VCaP (cell line): Measurements from ENCODE around the gene TBX4.

Source experiments
- H3K27ac ChIP-seq: fragments of 450-650 bp; 2 replicates; pipeline ENCODE4 v1.5.1; 2017
- TF ChIP-seq, protein P1 (sequence below): fragments of 450-650 bp; conservative IDR thresholded peaks from 2 replicates; pipeline ENCODE4 v1.5.1; 2017; ENCODE audit warnings: mild to moderate bottlenecking, moderate library complexity

The TBX4 gene

GRCh38 chr17:61480414-61480807, 28.2 kb downstream of the TBX4 start:
- TF ChIP-seq, protein P1, sequence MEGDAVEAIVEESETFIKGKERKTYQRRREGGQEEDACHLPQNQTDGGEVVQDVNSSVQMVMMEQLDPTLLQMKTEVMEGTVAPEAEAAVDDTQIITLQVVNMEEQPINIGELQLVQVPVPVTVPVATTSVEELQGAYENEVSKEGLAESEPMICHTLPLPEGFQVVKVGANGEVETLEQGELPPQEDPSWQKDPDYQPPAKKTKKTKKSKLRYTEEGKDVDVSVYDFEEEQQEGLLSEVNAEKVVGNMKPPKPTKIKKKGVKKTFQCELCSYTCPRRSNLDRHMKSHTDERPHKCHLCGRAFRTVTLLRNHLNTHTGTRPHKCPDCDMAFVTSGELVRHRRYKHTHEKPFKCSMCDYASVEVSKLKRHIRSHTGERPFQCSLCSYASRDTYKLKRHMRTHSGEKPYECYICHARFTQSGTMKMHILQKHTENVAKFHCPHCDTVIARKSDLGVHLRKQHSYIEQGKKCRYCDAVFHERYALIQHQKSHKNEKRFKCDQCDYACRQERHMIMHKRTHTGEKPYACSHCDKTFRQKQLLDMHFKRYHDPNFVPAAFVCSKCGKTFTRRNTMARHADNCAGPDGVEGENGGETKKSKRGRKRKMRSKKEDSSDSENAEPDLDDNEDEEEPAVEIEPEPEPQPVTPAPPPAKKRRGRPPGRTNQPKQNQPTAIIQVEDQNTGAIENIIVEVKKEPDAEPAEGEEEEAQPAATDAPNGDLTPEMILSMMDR: no peak
- no peak overlapping the region for H3K27ac ChIP-seq

GRCh38 chr17:61481421-61481820, 29.2 kb downstream of the TBX4 start:
- TF ChIP-seq, protein P1: no peak
- no peak overlapping the region for H3K27ac ChIP-seq

DNA sequence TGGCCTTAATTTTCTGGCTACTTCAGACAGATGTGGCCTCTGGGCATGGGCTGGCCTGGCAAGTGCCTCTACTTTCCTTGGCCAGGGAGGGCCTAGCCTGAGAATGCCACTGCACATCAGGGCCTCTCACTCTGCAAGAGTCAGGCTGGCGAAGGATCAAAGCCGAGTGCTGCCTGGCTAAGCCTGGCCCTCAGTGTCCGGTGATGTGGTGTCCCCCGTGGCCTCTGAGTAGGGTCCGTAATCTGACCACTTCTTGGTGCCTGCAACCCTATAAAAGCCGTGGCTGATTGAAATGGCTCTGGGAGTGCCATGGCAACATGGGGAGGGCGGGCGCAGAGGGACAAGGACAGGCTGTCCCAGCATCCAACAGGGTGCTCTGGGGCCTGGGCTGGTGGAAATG, 30.2 kb downstream of the TBX4 start:
- TF ChIP-seq, protein P1: no peak
- no peak overlapping the region for H3K27ac ChIP-seq

DNA sequence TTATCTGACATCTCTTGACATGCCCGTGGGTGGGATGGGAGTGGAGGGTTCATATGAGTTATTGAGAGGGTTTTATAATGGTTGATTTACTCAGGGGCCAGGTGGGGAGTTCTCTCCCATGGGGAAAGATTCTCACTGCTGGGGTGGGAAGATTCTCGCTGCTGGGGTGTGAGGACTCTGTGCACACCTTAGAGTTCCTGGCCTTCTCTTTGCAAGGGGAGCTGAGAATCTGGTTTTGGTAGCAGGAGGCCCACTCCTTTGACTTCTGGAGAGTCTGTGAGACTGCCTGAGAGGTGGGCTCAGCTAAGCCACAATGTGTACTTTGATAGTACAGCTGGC, 31.5 kb downstream of the TBX4 start:
- TF ChIP-seq, protein P1: no peak

DNA sequence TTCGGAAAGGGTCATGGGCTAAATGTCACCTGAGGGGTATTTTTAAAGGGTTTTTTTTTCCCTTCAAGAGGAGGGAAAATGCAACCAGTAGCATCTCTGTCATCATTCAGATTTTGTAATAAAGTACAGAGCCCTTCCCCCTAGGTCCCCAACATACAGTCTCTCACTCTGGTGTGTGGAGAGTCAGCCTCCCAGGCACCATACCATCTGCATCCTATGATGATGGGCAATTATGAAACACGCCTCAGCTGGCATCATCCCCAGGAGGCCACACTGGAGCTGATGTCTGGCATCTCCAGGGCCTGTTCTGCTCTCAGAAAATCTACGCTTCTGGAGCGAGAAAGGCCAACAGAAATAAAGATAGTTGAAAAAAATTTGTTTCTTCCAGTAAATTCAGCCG, 32.0 kb downstream of the TBX4 start:
- TF ChIP-seq, protein P1: no peak
- no peak overlapping the region for H3K27ac ChIP-seq

More for the DNA sequence above, 31.5 kb downstream of the TBX4 start:
- H3K27ac ChIP-seq: no peak overlapping the region

GRCh38 chr17:61485067-61485775, 33.0 kb downstream of the TBX4 start:
- TF ChIP-seq, protein P1: no peak
- no peak overlapping the region for H3K27ac ChIP-seq

DNA sequence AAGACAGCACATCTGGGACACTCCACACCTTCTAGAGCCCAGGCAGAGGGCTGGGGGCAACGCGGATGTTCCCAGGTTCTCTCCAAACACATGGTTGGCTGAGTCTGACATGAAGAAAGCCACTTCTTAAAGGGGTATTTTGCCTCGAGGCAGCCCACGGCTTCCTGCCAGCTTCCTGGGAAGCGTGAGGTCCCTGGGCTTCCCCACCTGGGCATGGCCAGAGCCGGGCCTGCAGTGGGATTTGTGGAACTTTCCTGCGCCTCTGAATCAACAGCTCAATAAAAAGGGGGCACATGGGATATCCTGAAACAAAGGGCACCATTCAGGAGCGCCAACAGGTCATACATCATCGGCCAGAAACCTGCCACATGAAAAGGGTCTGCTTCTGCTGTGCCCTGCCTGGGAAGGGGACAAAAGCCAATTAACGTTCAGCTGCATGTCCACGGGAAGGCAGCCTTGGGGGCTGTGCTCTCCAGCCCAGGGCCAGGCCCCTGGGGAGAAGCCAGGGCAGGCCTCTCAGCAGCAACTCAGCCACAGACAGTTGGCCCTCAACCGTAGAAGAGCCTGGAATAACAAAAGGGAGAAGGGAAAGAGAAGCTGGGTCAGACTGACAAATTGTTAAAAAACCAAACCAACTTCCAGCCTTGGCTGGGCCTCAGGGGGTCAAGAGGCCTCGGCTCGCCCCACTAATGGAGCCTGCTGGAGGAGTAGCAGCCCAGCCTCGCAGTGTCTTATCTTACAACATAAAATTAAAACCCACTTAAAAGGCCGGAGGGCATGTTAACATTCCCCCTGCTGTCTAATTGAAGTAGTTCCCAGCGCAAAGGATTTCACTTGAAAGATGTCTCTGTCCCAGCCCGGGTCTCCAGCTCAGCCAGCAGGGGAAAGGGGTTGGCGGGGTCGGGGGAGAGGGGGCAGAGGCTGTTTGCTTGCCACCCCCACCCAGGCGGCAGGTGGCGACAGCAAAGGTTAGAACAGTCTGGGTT, 34.2 kb downstream of the TBX4 start:
- no peak overlapping the region for H3K27ac ChIP-seq
- TF ChIP-seq, protein P1: no peak
